Measurements from ENCODE around the gene ASB13.
"Not testable (repeated sequence)": the region's sequence is repeated elsewhere in the genome, so short reads cannot be mapped to it uniquely, and the experiment has no call there.

The ASB13 gene

GRCh38 chr10:5623081-5623748, 43.2 kb downstream of the ASB13 start:
- peak; percentile 27 to 80 (median 66) for DNase-seq

- no peak for DNase-seq
These were observed 44.0 kb downstream of the ASB13 start for GRCh38 chr10:5622186-5622960.

GRCh38 chr10:5621371-5621770, 45.0 kb downstream of the ASB13 start:
- DNase-seq: not testable (repeated sequence)

- DNase-seq: no peak
These were observed 45.4 kb downstream of the ASB13 start for GRCh38 chr10:5620966-5621365.

GRCh38 chr10:5620223-5620721, 46.1 kb downstream of the ASB13 start:
- no peak for DNase-seq

GRCh38 chr10:5619362-5620211, 46.8 kb downstream of the ASB13 start:
- DNase-seq: no peak

GRCh38 chr10:5618829-5619228, 47.6 kb downstream of the ASB13 start:
- DNase-seq: no peak

GRCh38 chr10:5618042-5618441, 48.4 kb downstream of the ASB13 start:
- no peak for DNase-seq

GRCh38 chr10:5617521-5617920, 48.9 kb downstream of the ASB13 start:
- DNase-seq: no peak

GRCh38 chr10:5616836-5617235, 49.6 kb downstream of the ASB13 start:
- DNase-seq: no peak

GRCh38 chr10:5616046-5616445, 50.3 kb downstream of the ASB13 start:
- no peak for DNase-seq

GRCh38 chr10:5615316-5615715, 51.1 kb downstream of the ASB13 start:
- no peak for DNase-seq

- no peak for DNase-seq
These were observed 52.2 kb downstream of the ASB13 start for GRCh38 chr10:5614155-5614721.

- DNase-seq: no peak
These were observed 52.8 kb downstream of the ASB13 start for GRCh38 chr10:5613481-5614154.

GRCh38 chr10:5611899-5612680, 54.3 kb downstream of the ASB13 start:
- DNase-seq: no peak

GRCh38 chr10:5609952-5610616, 56.3 kb downstream of the ASB13 start:
- DNase-seq: no peak

GRCh38 chr10:5608608-5609220, 57.7 kb downstream of the ASB13 start:
- DNase-seq: no peak

- DNase-seq: no peak
These were observed 58.8 kb downstream of the ASB13 start for GRCh38 chr10:5607594-5607993.

GRCh38 chr10:5606864-5607263, 59.5 kb downstream of the ASB13 start:
- DNase-seq: peak in 1 of 4 experiments; percentile 8

- DNase-seq: no peak
These were observed 60.1 kb downstream of the ASB13 start for GRCh38 chr10:5606321-5606720.

Measured in activated naive CD4-positive, alpha-beta T cell (primary cell).